GM23338 (cell line): Measurements from ENCODE around the gene FOCAD. TPM values are rescaled to one million over a fixed set of nuclear protein-coding genes. Genes with fewer than 3 reads are reported as not detected.

Experiments
- ATAC-seq: fragments of 200-7000 bp; cut with Tn5 transposase; 3 replicates; pipeline ENCODE4 v1.9.1; 2020
- DNase-seq: peaks from one replicate; pipeline ENCODE4 v3.0.0-alpha.2; 2015; ENCODE audit warnings: low spot score
- H2AFZ ChIP-seq: fragments of 200-600 bp; sonication (generic); 2 replicates; pipeline ENCODE4 v1.8.0; 2016; ENCODE audit warnings: antibody characterized with exemption, mild to moderate bottlenecking, moderate library complexity
- H3F3A ChIP-seq: fragments of 200-600 bp; sonication (generic); replicated peaks from 2 replicates; pipeline ENCODE4 v1.8.0; 2017; ENCODE audit warnings: antibody characterized with exemption, mixed run types, low read depth
- H3K27ac ChIP-seq: fragments of 200-600 bp; sonication (generic); 2 replicates; pipeline ENCODE4 v1.6.1; 2016; ENCODE audit warnings: low read depth
- H3K27me3 ChIP-seq: fragments of 200-600 bp; sonication (generic); 2 replicates; pipeline ENCODE4 v1.8.0; 2016; ENCODE audit warnings: mild to moderate bottlenecking, mixed run types, moderate library complexity; ENCODE audit not compliant: insufficient read depth
- H3K36me3 ChIP-seq: fragments of 200-600 bp; sonication (generic); 2 replicates; pipeline ENCODE4 v1.8.0; 2016; ENCODE audit warnings: mild to moderate bottlenecking; ENCODE audit not compliant: insufficient read depth
- H3K4me1 ChIP-seq: fragments of 200-600 bp; sonication (generic); 2 replicates; pipeline ENCODE4 v1.8.0; 2016; ENCODE audit warnings: mild to moderate bottlenecking, moderate library complexity; ENCODE audit not compliant: insufficient read depth
- H3K4me2 ChIP-seq: fragments of 200-600 bp; sonication (generic); 2 replicates; pipeline ENCODE4 v1.7.1; 2017; ENCODE audit warnings: mixed run types
- H3K4me3 ChIP-seq: fragments of 200-600 bp; sonication (generic); 2 replicates; pipeline ENCODE4 v1.6.1; 2016; ENCODE audit warnings: mixed run types
- H3K79me2 ChIP-seq: fragments of 200-600 bp; sonication (generic); replicated peaks from 2 replicates; pipeline ENCODE4 v1.8.0; 2017; ENCODE audit warnings: mild to moderate bottlenecking; ENCODE audit not compliant: insufficient read depth
- H3K9me2 ChIP-seq: fragments of 200-600 bp; sonication (generic); 2 replicates; pipeline ENCODE4 v1.8.0; 2017; ENCODE audit not compliant: insufficient read depth
- H4K20me1 ChIP-seq: fragments of 200-600 bp; sonication (generic); replicated peaks from 2 replicates; pipeline ENCODE4 v1.8.0; 2017; ENCODE audit warnings: mild to moderate bottlenecking; ENCODE audit not compliant: insufficient read depth
- H3K27ac Mint-ChIP-seq: 2 replicates; pipeline ENCODE4 v1.8.0; 2020; ENCODE audit warnings: inconsistent platforms, mild to moderate bottlenecking, moderate library complexity, mixed read lengths
- H3K27me3 Mint-ChIP-seq: 3 replicates; pipeline ENCODE4 v1.8.0; 2022; ENCODE audit warnings: low read depth, mild to moderate bottlenecking, moderate library complexity, mixed read lengths, inconsistent platforms; ENCODE audit not compliant: insufficient read depth, poor library complexity
- H3K36me3 Mint-ChIP-seq: 3 replicates; pipeline ENCODE4 v1.8.0; 2021; ENCODE audit warnings: low read depth, mild to moderate bottlenecking, inconsistent platforms, moderate library complexity, mixed read lengths
- H3K4me1 Mint-ChIP-seq: 3 replicates; pipeline ENCODE4 v1.8.0; 2020; ENCODE audit warnings: mild to moderate bottlenecking, inconsistent platforms, mixed read lengths
- H3K4me3 Mint-ChIP-seq: 3 replicates; pipeline ENCODE4 v1.8.0; 2021; ENCODE audit warnings: moderate library complexity, mild to moderate bottlenecking, inconsistent platforms, mixed read lengths
- H3K9me3 Mint-ChIP-seq: 3 replicates; pipeline ENCODE4 v1.8.0; 2020; ENCODE audit warnings: moderate library complexity, mild to moderate bottlenecking, inconsistent platforms, mixed read lengths
- CREB1 ChIP-seq: fragments of 250-450 bp; sonication (Bioruptor Pico); IDR thresholded peaks from 2 replicates; pipeline ENCODE4 v1.5.0; 2020; ENCODE audit warnings: low read depth, mild to moderate bottlenecking, moderate library complexity
- EZH2phosphoT487 ChIP-seq: fragments of 200-600 bp; sonication (generic); IDR thresholded peaks from one replicate; pipeline ENCODE4 v1.8.1; 2018; ENCODE audit warnings: antibody characterized with exemption; ENCODE audit not compliant: unreplicated experiment
- NANOG ChIP-seq: IDR thresholded peaks from 2 replicates; pipeline ENCODE4 v1.6.1; 2016; ENCODE audit warnings: antibody characterized with exemption, borderline replicate concordance
- STAT1 ChIP-seq: IDR thresholded peaks from one replicate; pipeline ENCODE4 v1.6.1; 2016; ENCODE audit warnings: antibody characterized with exemption; ENCODE audit not compliant: unreplicated experiment
- ZNF114 ChIP-seq: fragments of 250-450 bp; sonication (Bioruptor Pico); IDR thresholded peaks from 2 replicates; pipeline ENCODE4 v1.5.0; 2020; ENCODE audit warnings: mild to moderate bottlenecking, moderate library complexity
- polyA plus RNA-seq: library from polyadenylated mRNA; unstranded; fragments of >200 nt; fragmentation: Nextera tagmentation; extraction: Ambion mirVana; gene quantifications from 2 replicates; pipeline ENCODE4 v1.2.1, GENCODE V29; 2016
- total RNA-seq: library from RNA; depleted of rRNA; stranded (reverse); fragments of >200 nt; shearing (Covaris generic); gene quantifications from 2 replicates; pipeline ENCODE4 v1.2.3, GENCODE V29; 2014
- TF ChIP-seq, protein P1 (sequence below): fragments of 250-450 bp; sonication (Bioruptor Pico); IDR thresholded peaks from 2 replicates; pipeline ENCODE4 v1.5.0; 2020; ENCODE audit warnings: mild to moderate bottlenecking, moderate library complexity
- TF ChIP-seq, protein P2 (sequence below): IDR thresholded peaks from one replicate; pipeline ENCODE4 v1.6.1; 2018; ENCODE audit warnings: antibody characterized with exemption; ENCODE audit not compliant: unreplicated experiment

FOCAD gene
- total and polyA plus RNA-seq, 2 experiments from 2014 or later = 13.7 to 66.5 TPM

DNA sequence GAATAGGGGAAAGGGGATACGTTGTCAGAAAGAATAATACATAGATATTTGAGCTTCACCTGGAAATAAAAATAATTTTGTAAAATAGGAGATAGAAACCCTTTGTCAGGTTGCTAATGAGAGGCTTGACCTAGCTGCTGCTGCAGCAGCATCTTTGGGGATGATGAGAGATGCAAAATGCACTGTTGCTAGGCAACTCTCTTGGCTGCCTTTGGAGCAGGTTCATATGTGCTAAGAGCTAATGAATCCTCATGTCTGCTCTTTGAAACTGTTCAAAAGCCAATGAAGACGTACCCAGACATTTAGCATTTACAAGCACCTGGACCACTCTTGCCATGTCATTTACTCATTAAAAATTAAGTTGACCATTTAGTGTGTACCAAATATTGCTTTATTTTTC lies 121.7 kb downstream of the FOCAD start:
- H3K27ac Mint-ChIP-seq = no peak overlapping the region
- H3K4me3 Mint-ChIP-seq = no peak overlapping the region
- H2AFZ ChIP-seq = no peak overlapping the region
- H3K36me3 Mint-ChIP-seq = no peaks in the 10 kb centered on the region
- 0 out of 2 replicates have a peak, but pooled peaks cover 5% of the 10 kb centered on the region for H4K20me1 ChIP-seq
- H3K4me3 ChIP-seq = no peak overlapping the region
- no peaks in the 10 kb centered on the region for H3K27me3 Mint-ChIP-seq
- H3K27me3 ChIP-seq = no peaks in the 10 kb centered on the region
- no peaks in the 10 kb centered on the region for H3K9me3 Mint-ChIP-seq
- DNase-seq = no peak
- TF ChIP-seq ZNF114 = no peak
- TF ChIP-seq NANOG = no peak
- TF ChIP-seq, protein P1, sequence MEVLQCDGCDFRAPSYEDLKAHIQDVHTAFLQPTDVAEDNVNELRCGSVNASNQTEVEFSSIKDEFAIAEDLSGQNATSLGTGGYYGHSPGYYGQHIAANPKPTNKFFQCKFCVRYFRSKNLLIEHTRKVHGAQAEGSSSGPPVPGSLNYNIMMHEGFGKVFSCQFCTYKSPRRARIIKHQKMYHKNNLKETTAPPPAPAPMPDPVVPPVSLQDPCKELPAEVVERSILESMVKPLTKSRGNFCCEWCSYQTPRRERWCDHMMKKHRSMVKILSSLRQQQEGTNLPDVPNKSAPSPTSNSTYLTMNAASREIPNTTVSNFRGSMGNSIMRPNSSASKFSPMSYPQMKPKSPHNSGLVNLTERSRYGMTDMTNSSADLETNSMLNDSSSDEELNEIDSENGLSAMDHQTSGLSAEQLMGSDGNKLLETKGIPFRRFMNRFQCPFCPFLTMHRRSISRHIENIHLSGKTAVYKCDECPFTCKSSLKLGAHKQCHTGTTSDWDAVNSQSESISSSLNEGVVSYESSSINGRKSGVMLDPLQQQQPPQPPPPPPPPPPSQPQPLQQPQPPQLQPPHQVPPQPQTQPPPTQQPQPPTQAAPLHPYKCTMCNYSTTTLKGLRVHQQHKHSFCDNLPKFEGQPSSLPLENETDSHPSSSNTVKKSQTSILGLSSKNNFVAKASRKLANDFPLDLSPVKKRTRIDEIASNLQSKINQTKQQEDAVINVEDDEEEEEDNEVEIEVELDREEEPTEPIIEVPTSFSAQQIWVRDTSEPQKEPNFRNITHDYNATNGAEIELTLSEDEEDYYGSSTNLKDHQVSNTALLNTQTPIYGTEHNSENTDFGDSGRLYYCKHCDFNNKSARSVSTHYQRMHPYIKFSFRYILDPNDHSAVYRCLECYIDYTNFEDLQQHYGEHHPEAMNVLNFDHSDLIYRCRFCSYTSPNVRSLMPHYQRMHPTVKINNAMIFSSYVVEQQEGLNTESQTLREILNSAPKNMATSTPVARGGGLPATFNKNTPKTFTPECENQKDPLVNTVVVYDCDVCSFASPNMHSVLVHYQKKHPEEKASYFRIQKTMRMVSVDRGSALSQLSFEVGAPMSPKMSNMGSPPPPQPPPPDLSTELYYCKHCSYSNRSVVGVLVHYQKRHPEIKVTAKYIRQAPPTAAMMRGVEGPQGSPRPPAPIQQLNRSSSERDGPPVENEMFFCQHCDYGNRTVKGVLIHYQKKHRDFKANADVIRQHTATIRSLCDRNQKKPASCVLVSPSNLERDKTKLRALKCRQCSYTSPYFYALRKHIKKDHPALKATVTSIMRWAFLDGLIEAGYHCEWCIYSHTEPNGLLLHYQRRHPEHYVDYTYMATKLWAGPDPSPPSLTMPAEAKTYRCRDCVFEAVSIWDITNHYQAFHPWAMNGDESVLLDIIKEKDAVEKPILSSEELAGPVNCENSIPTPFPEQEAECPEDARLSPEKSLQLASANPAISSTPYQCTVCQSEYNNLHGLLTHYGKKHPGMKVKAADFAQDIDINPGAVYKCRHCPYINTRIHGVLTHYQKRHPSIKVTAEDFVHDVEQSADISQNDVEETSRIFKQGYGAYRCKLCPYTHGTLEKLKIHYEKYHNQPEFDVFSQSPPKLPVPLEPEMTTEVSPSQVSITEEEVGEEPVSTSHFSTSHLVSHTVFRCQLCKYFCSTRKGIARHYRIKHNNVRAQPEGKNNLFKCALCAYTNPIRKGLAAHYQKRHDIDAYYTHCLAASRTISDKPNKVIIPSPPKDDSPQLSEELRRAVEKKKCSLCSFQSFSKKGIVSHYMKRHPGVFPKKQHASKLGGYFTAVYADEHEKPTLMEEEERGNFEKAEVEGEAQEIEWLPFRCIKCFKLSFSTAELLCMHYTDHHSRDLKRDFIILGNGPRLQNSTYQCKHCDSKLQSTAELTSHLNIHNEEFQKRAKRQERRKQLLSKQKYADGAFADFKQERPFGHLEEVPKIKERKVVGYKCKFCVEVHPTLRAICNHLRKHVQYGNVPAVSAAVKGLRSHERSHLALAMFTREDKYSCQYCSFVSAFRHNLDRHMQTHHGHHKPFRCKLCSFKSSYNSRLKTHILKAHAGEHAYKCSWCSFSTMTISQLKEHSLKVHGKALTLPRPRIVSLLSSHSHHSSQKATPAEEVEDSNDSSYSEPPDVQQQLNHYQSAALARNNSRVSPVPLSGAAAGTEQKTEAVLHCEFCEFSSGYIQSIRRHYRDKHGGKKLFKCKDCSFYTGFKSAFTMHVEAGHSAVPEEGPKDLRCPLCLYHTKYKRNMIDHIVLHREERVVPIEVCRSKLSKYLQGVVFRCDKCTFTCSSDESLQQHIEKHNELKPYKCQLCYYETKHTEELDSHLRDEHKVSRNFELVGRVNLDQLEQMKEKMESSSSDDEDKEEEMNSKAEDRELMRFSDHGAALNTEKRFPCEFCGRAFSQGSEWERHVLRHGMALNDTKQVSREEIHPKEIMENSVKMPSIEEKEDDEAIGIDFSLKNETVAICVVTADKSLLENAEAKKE = no peak
- TF ChIP-seq, protein P2, sequence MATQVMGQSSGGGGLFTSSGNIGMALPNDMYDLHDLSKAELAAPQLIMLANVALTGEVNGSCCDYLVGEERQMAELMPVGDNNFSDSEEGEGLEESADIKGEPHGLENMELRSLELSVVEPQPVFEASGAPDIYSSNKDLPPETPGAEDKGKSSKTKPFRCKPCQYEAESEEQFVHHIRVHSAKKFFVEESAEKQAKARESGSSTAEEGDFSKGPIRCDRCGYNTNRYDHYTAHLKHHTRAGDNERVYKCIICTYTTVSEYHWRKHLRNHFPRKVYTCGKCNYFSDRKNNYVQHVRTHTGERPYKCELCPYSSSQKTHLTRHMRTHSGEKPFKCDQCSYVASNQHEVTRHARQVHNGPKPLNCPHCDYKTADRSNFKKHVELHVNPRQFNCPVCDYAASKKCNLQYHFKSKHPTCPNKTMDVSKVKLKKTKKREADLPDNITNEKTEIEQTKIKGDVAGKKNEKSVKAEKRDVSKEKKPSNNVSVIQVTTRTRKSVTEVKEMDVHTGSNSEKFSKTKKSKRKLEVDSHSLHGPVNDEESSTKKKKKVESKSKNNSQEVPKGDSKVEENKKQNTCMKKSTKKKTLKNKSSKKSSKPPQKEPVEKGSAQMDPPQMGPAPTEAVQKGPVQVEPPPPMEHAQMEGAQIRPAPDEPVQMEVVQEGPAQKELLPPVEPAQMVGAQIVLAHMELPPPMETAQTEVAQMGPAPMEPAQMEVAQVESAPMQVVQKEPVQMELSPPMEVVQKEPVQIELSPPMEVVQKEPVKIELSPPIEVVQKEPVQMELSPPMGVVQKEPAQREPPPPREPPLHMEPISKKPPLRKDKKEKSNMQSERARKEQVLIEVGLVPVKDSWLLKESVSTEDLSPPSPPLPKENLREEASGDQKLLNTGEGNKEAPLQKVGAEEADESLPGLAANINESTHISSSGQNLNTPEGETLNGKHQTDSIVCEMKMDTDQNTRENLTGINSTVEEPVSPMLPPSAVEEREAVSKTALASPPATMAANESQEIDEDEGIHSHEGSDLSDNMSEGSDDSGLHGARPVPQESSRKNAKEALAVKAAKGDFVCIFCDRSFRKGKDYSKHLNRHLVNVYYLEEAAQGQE = no peak
- TF ChIP-seq STAT1 = no peak
- TF ChIP-seq EZH2phosphoT487 = no peak
- no peak for TF ChIP-seq CREB1
- H3F3A ChIP-seq = no peaks in the 10 kb centered on the region
- no peak for ATAC-seq
- no peak overlapping the region for H3K4me2 ChIP-seq
- H3K9me2 ChIP-seq = no peaks in the 10 kb centered on the region
- peaks cover 8% of the 10 kb centered on the region for H3K4me1 Mint-ChIP-seq
- H3K4me1 ChIP-seq = peaks cover 6% of the 10 kb centered on the region; the same call in 1 of the 2 replicates
- H3K36me3 ChIP-seq = no peaks in the 10 kb centered on the region
- H3K27ac ChIP-seq = no peak overlapping the region
- H3K79me2 ChIP-seq = no peaks in the 10 kb centered on the region
